Sigmoid colon (tissue), 7 donors: ENCODE data around the gene CORO1C. TPM values are rescaled to one million over a fixed set of nuclear protein-coding genes. Genes with fewer than 3 reads are reported as not detected.
"Not testable (repeated sequence)": the region's sequence is repeated elsewhere in the genome, so short reads cannot be mapped to it uniquely, and the experiment has no call there.

Experiments used
- DNase-seq: peaks from one replicate; pipeline ENCODE4 v3.0.0-alpha.2; 2019
- H3K27ac ChIP-seq, 4 donors: fragments of 200-600 bp; sonication (generic); one replicate each; pipeline ENCODE4 v1.5.1; 2016 to 2019; ENCODE audit warnings: mild to moderate bottlenecking in 1 of 4
- H3K27me3 ChIP-seq, 3 donors: fragments of 200-600 bp; sonication (generic); one replicate each; pipeline ENCODE4 v1.5.1; 2019; ENCODE audit warnings: mild to moderate bottlenecking in 1 of 3
- H3K36me3 ChIP-seq, 4 donors: fragments of 200-600 bp; sonication (generic); one replicate each; pipeline ENCODE4 v1.5.1; 2016 to 2019
- H3K4me1 ChIP-seq, 4 donors: fragments of 200-600 bp; sonication (generic); one replicate each; pipeline ENCODE4 v1.5.1; 2017 to 2019
- H3K4me3 ChIP-seq, 4 donors: fragments of 200-600 bp; sonication (generic); one replicate each; pipeline ENCODE4 v1.5.1; 2017 to 2019; ENCODE audit warnings: mild to moderate bottlenecking in 2 of 4, moderate library complexity in 1 of 4
- H3K9me3 ChIP-seq, 4 donors: fragments of 200-600 bp in 3 of 4; sonication (generic) in 3 of 4; one replicate each; pipeline versions ENCODE4 v1.5.1 to v1.6.1; 2013 to 2019
- EP300 ChIP-seq, 4 donors: sonication (generic); formaldehyde crosslinking; IDR thresholded peaks; one replicate each; pipeline ENCODE4 v1.6.1; 2017; ENCODE audit warnings: antibody characterized with exemption in 4 of 4
- POLR2A ChIP-seq, 2 donors: fragments of 450-650 bp; IDR thresholded peaks; one replicate each; pipeline ENCODE4 v1.6.1; 2016; ENCODE audit warnings: antibody characterized with exemption in 2 of 2, mild to moderate bottlenecking in 2 of 2, moderate library complexity in 2 of 2
- POLR2AphosphoS5 ChIP-seq, 4 donors: sonication (generic); formaldehyde crosslinking; IDR thresholded peaks; one replicate each; pipeline ENCODE4 v1.6.1; 2017; ENCODE audit warnings: antibody characterized with exemption in 4 of 4
- WGBS, 2 donors: extraction: QIAGEN DNeasy Blood & Tissue Kit; methylation state at CpG; one replicate each; pipeline ENCODE4 v1.1.7; 2013; 5-methylcytosine and 5-hydroxymethylcytosine counted together
- intact Hi-C: fragments of 100-400 bp; cut with DNase I; formaldehyde crosslinking; loops from one replicate; pipeline ENCODE4 v1.15.1; 2023
- polyA plus RNA-seq, 3 donors: library from polyadenylated mRNA; stranded (reverse); fragments of 200-250 nt; gene quantifications; one replicate each; pipeline ENCODE4 v1.2.3, GENCODE V29; 2013
- total RNA-seq, 4 donors: library from RNA; depleted of rRNA; stranded (reverse); fragments of >200 nt; gene quantifications; one replicate each; pipeline ENCODE4 v1.1.0, GENCODE V29; 2016
- TF ChIP-seq, protein P1 (sequence below), 4 experiments: fragments of 450-650 bp in 3 of 4; fragments of 200-600 bp in 1 of 4; IDR thresholded peaks; one replicate each; pipeline ENCODE4 v1.5.1; 2016 to 2019; ENCODE audit warnings: antibody characterized with exemption in 4 of 4, mild to moderate bottlenecking in 3 of 4, moderate library complexity in 2 of 4
- donor health status: healthy with polysubstance abuse.
- donor health status: Bipolar disorder and iron deficiency.
- donor health status: healthy.

The CORO1C gene
- total and polyA plus RNA-seq, 7 donors, result 38.4 to 569 (median 247) TPM

DNA sequence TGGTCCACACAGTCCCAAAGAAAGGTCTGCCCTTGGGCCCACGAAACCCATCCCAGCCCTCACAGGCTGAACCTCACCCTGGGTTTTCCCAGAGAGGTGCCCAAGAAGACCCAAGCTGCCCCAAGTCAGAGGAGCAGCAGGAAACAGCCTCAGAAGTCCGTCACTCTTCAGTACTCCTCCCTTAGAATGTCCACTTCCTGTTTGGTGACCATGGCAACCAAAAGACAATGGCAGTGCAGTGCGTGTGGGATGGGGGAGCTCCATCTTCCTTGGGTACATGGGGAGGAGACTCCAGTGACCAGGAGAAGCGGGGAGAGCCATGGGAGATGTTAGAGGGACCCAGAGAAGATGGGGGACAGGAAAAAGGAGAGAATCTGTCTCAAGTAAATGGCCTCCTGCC is 108.9 kb downstream of the CORO1C start:
- Histone ChIP-seq H3K4me1 (peaks cover 0 to 8% (median 7%) of the 10 kb centered on the region in 4 donors), H3K9me3 (no peaks in the 10 kb centered on the region), H3K36me3 (no peaks in the 10 kb centered on the region), H3K27ac (no peak overlapping the region), H3K27me3 (no peaks in the 10 kb centered on the region), H3K4me3 (no peak overlapping the region)
- DNase-seq, result no peak
- WGBS, 2 donors, result 39 to 54% methylated on average over 4 of the region's 4 CpGs
- intact Hi-C loops, result no loop called here
- TF ChIP-seq POLR2A (IDR thresholded peaks at IDR 0.05), result no peak
- no peak for TF ChIP-seq EP300 (IDR thresholded peaks at IDR 0.05)
- no peak for TF ChIP-seq POLR2AphosphoS5 (IDR thresholded peaks at IDR 0.05)
- TF ChIP-seq, protein P1, sequence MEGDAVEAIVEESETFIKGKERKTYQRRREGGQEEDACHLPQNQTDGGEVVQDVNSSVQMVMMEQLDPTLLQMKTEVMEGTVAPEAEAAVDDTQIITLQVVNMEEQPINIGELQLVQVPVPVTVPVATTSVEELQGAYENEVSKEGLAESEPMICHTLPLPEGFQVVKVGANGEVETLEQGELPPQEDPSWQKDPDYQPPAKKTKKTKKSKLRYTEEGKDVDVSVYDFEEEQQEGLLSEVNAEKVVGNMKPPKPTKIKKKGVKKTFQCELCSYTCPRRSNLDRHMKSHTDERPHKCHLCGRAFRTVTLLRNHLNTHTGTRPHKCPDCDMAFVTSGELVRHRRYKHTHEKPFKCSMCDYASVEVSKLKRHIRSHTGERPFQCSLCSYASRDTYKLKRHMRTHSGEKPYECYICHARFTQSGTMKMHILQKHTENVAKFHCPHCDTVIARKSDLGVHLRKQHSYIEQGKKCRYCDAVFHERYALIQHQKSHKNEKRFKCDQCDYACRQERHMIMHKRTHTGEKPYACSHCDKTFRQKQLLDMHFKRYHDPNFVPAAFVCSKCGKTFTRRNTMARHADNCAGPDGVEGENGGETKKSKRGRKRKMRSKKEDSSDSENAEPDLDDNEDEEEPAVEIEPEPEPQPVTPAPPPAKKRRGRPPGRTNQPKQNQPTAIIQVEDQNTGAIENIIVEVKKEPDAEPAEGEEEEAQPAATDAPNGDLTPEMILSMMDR (IDR thresholded peaks at IDR 0.05), result no peak

DNA sequence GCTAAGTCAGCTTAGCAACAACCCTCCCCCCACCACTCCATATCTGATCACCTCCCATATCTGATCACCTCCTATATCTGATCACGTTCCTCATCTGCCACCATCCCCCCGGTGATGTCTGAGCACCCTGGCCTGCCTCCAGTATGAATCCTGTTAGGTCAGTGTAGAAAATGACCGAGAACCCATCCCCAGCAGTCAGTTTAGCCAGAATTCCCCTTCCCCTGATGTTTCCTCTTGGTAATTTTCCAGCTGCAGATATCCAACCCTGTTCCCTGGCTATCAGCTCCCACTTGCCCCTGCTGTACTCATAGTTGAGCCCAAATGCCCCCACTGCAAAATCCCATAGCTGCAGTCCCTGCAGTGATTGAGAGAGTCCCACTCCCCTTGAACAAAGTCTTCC is 110.2 kb downstream of the CORO1C start:
- no peaks in the 10 kb centered on the region for H3K36me3 ChIP-seq
- intact Hi-C loops, result no loop called here
- H3K4me3 ChIP-seq, result no peak overlapping the region
- H3K9me3 ChIP-seq, result no peaks in the 10 kb centered on the region
- 84 to 91% methylated on average over 3 of the region's 3 CpGs for WGBS, 2 donors
- no peak overlapping the region for H3K27ac ChIP-seq
- TF ChIP-seq EP300 (IDR thresholded peaks at IDR 0.05) (no peak), POLR2A (IDR thresholded peaks at IDR 0.05) (no peak)
- TF ChIP-seq, protein P1 (IDR thresholded peaks at IDR 0.05), result no peak
- peaks cover 0 to 8% (median 7%) of the 10 kb centered on the region in 4 donors for H3K4me1 ChIP-seq
- H3K27me3 ChIP-seq, result no peaks in the 10 kb centered on the region
- DNase-seq, result no peak

DNA sequence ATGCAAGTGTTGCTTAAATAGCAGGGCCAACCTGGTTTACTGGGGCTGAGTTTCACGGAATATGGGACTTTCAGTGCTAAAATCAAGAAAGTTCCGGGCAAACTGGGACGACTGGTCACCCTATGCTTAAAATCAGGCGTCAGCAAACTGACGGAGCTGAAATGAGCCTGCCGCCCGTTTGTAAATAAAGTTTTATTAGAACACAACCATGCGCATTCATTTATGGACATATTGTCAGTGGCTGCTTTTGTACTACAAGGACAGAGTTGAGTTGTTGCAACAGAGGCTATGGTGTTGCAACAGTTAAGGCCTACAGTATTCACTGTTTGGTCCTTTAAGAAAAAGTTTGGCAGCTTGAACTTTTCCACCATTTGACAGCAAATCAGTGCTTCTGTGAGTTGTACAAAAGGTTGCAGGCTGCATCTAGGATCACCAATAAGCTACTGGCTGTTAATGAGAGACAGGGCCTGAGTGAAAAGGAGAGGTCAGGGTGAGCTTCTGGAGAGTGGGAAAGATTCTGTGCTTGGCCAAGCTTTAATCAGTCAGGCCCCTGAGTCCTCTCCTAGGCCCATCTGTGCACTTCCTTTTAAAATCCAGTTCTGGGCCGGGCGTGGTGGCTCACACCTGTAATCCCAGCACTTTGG is 111.0 kb downstream of the CORO1C start:
- DNase-seq, result no peak
- TF ChIP-seq EP300 (IDR thresholded peaks at IDR 0.05) (no peak), POLR2AphosphoS5 (IDR thresholded peaks at IDR 0.05) (no peak), POLR2A (IDR thresholded peaks at IDR 0.05) (no peak)
- TF ChIP-seq, protein P1 (IDR thresholded peaks at IDR 0.05), result no peak
- intact Hi-C loops, result no loop called here
- H3K36me3 ChIP-seq, result no peaks in the 10 kb centered on the region
- no peak overlapping the region for H3K27ac ChIP-seq
- H3K9me3 ChIP-seq, result no peaks in the 10 kb centered on the region
- H3K4me3 ChIP-seq, result no peak overlapping the region
- no peaks in the 10 kb centered on the region for H3K27me3 ChIP-seq
- 95% methylated on average over 10 of the region's 10 CpGs for WGBS, 2 donors
- H3K4me1 ChIP-seq, result peaks cover 0 to 8% (median 7%) of the 10 kb centered on the region in 4 donors

DNA sequence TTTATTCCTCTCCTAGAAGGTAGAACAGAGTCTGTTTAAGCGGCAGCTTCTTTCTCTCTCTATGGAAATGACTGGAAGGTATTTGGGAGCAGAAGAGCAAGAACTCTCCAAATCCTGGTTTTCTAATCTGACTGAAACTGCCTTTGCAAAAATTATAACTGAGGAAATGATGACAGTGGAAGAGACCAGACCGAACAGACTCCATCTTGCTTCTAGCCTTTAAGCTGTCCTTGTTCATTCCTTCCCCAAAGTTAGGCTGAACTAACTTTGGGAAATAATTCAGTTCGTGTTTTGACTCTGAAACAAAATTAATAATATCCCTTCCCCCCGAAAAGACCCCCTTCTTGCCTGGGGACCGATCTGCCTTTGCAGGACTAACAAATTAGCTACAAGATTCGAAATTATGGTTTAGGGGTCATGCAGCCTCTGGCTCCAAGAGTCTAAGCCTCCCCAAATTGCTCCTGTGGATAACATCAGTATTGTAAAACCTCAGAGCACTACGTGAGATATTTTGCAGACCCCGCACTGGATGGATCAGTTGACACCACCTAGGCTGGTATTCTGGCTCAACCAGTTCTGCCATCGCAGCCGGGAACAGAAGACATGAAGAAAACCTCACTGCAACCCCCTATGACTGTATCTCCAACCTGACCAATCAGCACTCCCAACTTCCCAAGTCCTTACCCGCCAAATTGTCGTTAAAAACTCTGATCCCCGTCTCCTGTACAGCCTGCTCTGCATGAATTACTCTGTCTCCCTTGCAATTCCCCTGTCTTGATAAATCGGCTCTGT is 111.8 kb downstream of the CORO1C start:
- intact Hi-C loops, result loop anchor here (5.0 kb wide), 1 partner anchor 333 kb away; no protein-coding TSS in a partner anchor
- H3K27ac ChIP-seq, result no peak overlapping the region
- no peaks in the 10 kb centered on the region for H3K36me3 ChIP-seq
- no peaks in the 10 kb centered on the region for H3K27me3 ChIP-seq
- TF ChIP-seq POLR2AphosphoS5 (IDR thresholded peaks at IDR 0.05), result no peak
- TF ChIP-seq, protein P1 (IDR thresholded peaks at IDR 0.05), result no peak
- TF ChIP-seq POLR2A (IDR thresholded peaks at IDR 0.05), result no peak
- no peak for TF ChIP-seq EP300 (IDR thresholded peaks at IDR 0.05)
- no peaks in the 10 kb centered on the region for H3K9me3 ChIP-seq
- no peak overlapping the region for H3K4me3 ChIP-seq
- WGBS, 2 donors, result 71 to 82% methylated on average over 14 of the region's 14 CpGs
- peaks cover 0 to 8% (median 7%) of the 10 kb centered on the region in 4 donors for H3K4me1 ChIP-seq
- no peak for DNase-seq

DNA sequence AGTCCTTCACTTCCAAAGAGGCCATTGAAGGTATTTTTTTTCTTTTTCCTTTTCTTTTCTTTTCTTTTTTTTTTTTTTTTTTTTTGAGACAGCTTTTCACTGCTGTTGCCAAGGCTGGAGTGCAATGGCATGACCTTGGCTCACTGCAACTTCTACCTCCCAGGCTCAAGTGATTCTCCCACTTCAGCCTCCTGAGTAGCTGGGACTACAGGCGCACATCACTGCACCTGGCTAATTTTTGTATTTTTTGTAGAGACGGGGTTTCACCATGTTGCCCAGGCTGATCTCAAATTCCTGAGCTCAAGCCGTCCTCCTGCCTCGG is 112.4 kb downstream of the CORO1C start:
- not testable (repeated sequence) for H3K4me3 ChIP-seq, H3K4me1 ChIP-seq, H3K27me3 ChIP-seq, H3K27ac ChIP-seq, H3K9me3 ChIP-seq, DNase-seq, H3K36me3 ChIP-seq
- 85 to 91% methylated on average over 4 of the region's 4 CpGs for WGBS, 2 donors
- intact Hi-C loops, result loop anchor here (1.0 to 5.0 kb wide), 2 partner anchors 56 to 333 kb away; no protein-coding TSS in a partner anchor
